NCI-H526 (cell line): Measurements from ENCODE around the gene ZNF292.
A peak's percentile ranks its signal among the peaks of the same experiment; 100 is the strongest.
"Not testable (repeated sequence)": the region's sequence is repeated elsewhere in the genome, so short reads cannot be mapped to it uniquely, and the experiment has no call there.

ENCODE experiments used
- DNase-seq, 2 experiments: peaks; one replicate each; lab custom pipeline; 2025; lab: John Stamatoyannopoulos, UW

ZNF292 gene

GRCh38 chr6:87213364-87213763 lies 58.0 kb downstream of the ZNF292 start:
- DNase-seq = no peak

- DNase-seq = no peak
Measured at GRCh38 chr6:87214831-87215230, 59.5 kb downstream of the ZNF292 start.

GRCh38 chr6:87220997-87221396 lies 65.6 kb downstream of the ZNF292 start:
- DNase-seq = no peak

- DNase-seq = no peak
Measured at GRCh38 chr6:87222676-87223075, 67.3 kb downstream of the ZNF292 start.

- no peak for DNase-seq
Measured at GRCh38 chr6:87224971-87225370, 69.6 kb downstream of the ZNF292 start.

GRCh38 chr6:87225511-87225910 lies 70.1 kb downstream of the ZNF292 start:
- DNase-seq = no peak

GRCh38 chr6:87225937-87226336 lies 70.6 kb downstream of the ZNF292 start:
- DNase-seq = no peak

- no peak for DNase-seq
Measured at GRCh38 chr6:87230801-87231200, 75.4 kb downstream of the ZNF292 start.

GRCh38 chr6:87237804-87238203 lies 82.4 kb downstream of the ZNF292 start:
- DNase-seq = no peak

- DNase-seq = not testable (repeated sequence)
Measured at GRCh38 chr6:87239098-87239635, 83.8 kb downstream of the ZNF292 start.

- DNase-seq = no peak
Measured at GRCh38 chr6:87241304-87241703, 85.9 kb downstream of the ZNF292 start.

- no peak for DNase-seq
Measured at GRCh38 chr6:87242311-87242710, 86.9 kb downstream of the ZNF292 start.

GRCh38 chr6:87243812-87244211 lies 88.4 kb downstream of the ZNF292 start:
- DNase-seq = no peak

- DNase-seq = no peak
Measured at GRCh38 chr6:87244380-87244779, 89.0 kb downstream of the ZNF292 start.

- DNase-seq = peak; percentile 30 to 52
Measured at GRCh38 chr6:87250019-87250418, 94.7 kb downstream of the ZNF292 start.

- DNase-seq = no peak
Measured at GRCh38 chr6:87251225-87251624, 95.9 kb downstream of the ZNF292 start.

- DNase-seq = no peak
Measured at GRCh38 chr6:87251725-87252124, 96.4 kb downstream of the ZNF292 start.

- DNase-seq = no peak
Measured at GRCh38 chr6:87257046-87257445, 101.7 kb downstream of the ZNF292 start.

- DNase-seq = no peak
Measured at GRCh38 chr6:87257565-87257964, 102.2 kb downstream of the ZNF292 start.

- no peak for DNase-seq
Measured at GRCh38 chr6:87257975-87258374, 102.6 kb downstream of the ZNF292 start.

- no peak for DNase-seq
Measured at GRCh38 chr6:87259791-87260190, 104.4 kb downstream of the ZNF292 start.

- no peak for DNase-seq
Measured at GRCh38 chr6:87261534-87261933, 106.2 kb downstream of the ZNF292 start.

GRCh38 chr6:87264481-87264880 lies 109.1 kb downstream of the ZNF292 start:
- no peak for DNase-seq

- DNase-seq = no peak
Measured at GRCh38 chr6:87274660-87275274, 119.4 kb downstream of the ZNF292 start.
